B cell (primary cell): ENCODE measurements around the gene BMAL1.

ENCODE experiments used
- EZH2 ChIP-seq: IDR thresholded peaks from 2 replicates; pipeline ENCODE4 v1.6.1; 2012; ENCODE audit warnings: borderline replicate concordance, low read depth, mild to moderate bottlenecking, moderate library complexity, low read length; ENCODE audit not compliant: insufficient read depth, poor library complexity, severe bottlenecking
- TF ChIP-seq, protein P1 (sequence below): fragments of 200-600 bp; IDR thresholded peaks from one replicate; pipeline ENCODE4 v1.8.0; 2022; ENCODE audit warnings: antibody characterized with exemption, mild to moderate bottlenecking

DNA sequence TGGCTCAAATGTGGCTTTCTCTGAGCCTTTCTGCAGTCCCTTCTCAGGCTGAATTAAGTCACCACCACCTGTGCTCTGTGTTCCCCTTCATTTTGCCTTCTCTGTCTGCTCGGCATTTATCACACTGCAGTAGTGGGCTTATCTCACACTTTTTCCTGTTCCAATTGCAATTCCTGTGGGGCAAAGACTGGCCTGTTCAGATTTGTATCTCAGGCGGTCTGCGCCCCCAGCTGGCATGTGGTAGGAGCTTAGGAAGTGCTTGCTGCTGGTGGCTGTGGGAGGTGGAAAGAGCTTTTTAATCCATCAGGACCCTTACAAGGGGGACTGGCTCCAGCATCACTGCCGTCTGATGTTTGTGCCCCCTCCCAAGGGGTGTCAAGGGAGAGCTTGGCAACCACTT is 21.2 kb downstream of the BMAL1 start:
- TF ChIP-seq, protein P1, sequence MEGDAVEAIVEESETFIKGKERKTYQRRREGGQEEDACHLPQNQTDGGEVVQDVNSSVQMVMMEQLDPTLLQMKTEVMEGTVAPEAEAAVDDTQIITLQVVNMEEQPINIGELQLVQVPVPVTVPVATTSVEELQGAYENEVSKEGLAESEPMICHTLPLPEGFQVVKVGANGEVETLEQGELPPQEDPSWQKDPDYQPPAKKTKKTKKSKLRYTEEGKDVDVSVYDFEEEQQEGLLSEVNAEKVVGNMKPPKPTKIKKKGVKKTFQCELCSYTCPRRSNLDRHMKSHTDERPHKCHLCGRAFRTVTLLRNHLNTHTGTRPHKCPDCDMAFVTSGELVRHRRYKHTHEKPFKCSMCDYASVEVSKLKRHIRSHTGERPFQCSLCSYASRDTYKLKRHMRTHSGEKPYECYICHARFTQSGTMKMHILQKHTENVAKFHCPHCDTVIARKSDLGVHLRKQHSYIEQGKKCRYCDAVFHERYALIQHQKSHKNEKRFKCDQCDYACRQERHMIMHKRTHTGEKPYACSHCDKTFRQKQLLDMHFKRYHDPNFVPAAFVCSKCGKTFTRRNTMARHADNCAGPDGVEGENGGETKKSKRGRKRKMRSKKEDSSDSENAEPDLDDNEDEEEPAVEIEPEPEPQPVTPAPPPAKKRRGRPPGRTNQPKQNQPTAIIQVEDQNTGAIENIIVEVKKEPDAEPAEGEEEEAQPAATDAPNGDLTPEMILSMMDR, result no peak
- no peak for TF ChIP-seq EZH2
